PC-3 (cell line): ENCODE data around the gene CAMK1D. TPM values are rescaled to one million over a fixed set of nuclear protein-coding genes. Genes with fewer than 3 reads are reported as not detected.

Experiments used
- ATAC-seq: fragments of 200-7000 bp; cut with Tn5 transposase; 2 replicates; pipeline ENCODE4 v1.9.1; 2020; ENCODE audit warnings: mild to moderate bottlenecking, moderate library complexity
- BruUV-seq: library from RNA; stranded (reverse); fragments of 400-500 nt; replicated peaks from 2 replicates; lab custom pipeline; 2021; lab: Mats Ljungman, UMichigan
- CTCF ChIA-PET: fragments of 300-600 bp; sonication (Branson Sonifier 250); formaldehyde crosslinking; loops from one replicate; lab custom pipeline; 2022; ENCODE audit warnings: antibody characterized with exemption; lab: Charles Lee
- POLR2A ChIA-PET: fragments of 300-600 bp; sonication (Branson Sonifier 250); formaldehyde crosslinking; loops from one replicate; lab custom pipeline; 2022; ENCODE audit warnings: antibody characterized with exemption; ENCODE audit not compliant: unreplicated experiment; lab: Charles Lee
- DNase-seq: peaks from one replicate; pipeline ENCODE4 v3.0.0-alpha.2; 2015
- H2AFZ ChIP-seq: fragments of 300-600 bp; sonication (generic); 2 replicates; pipeline ENCODE4 v1.6.0; 2016; ENCODE audit warnings: antibody characterized with exemption, low read length
- H3F3A ChIP-seq: fragments of 300-600 bp; sonication (generic); one replicate; pipeline ENCODE4 v1.6.0; 2017; ENCODE audit warnings: antibody characterized with exemption, low read length, control low read depth, mild to moderate bottlenecking; ENCODE audit not compliant: unreplicated experiment
- H3K27ac ChIP-seq: fragments of 300-600 bp; sonication (generic); 2 replicates; pipeline ENCODE4 v1.5.1; 2016; ENCODE audit warnings: mild to moderate bottlenecking, low read length
- H3K27me3 ChIP-seq: fragments of 300-600 bp; sonication (generic); 2 replicates; pipeline ENCODE4 v1.6.1; 2016; ENCODE audit warnings: low read length, mixed read lengths
- H3K36me3 ChIP-seq: fragments of 300-600 bp; sonication (generic); 2 replicates; pipeline ENCODE4 v1.6.1; 2016; ENCODE audit warnings: low read depth, mixed run types, low read length, mixed read lengths
- H3K4me1 ChIP-seq: fragments of 300-600 bp; sonication (generic); 2 replicates; pipeline ENCODE4 v1.5.1; 2016; ENCODE audit warnings: low read length; ENCODE audit not compliant: insufficient read depth
- H3K4me2 ChIP-seq: fragments of 300-600 bp; sonication (generic); 2 replicates; pipeline ENCODE4 v1.6.0; 2016; ENCODE audit warnings: low read length
- H3K4me3 ChIP-seq: fragments of 300-600 bp; sonication (generic); 2 replicates; pipeline ENCODE4 v1.5.1; 2016; ENCODE audit warnings: mild to moderate bottlenecking, low read length, mixed read lengths
- H3K79me2 ChIP-seq: fragments of 300-600 bp; sonication (generic); 2 replicates; pipeline ENCODE4 v1.6.1; 2017; ENCODE audit warnings: low read length, mixed read lengths
- H3K9ac ChIP-seq: fragments of 300-600 bp; sonication (generic); 2 replicates; pipeline ENCODE4 v1.6.0; 2016; ENCODE audit warnings: mild to moderate bottlenecking, low read length
- H3K9me2 ChIP-seq: fragments of 300-600 bp; sonication (generic); replicated peaks from 2 replicates; pipeline ENCODE4 v1.6.1; 2016; ENCODE audit warnings: mixed run types, low read length, mixed read lengths
- H3K9me3 ChIP-seq: fragments of 300-600 bp; sonication (generic); 2 replicates; pipeline ENCODE4 v1.6.1; 2016; ENCODE audit warnings: low read length, mixed read lengths
- H4K20me1 ChIP-seq: fragments of 300-600 bp; sonication (generic); 2 replicates; pipeline ENCODE4 v1.6.1; 2016; ENCODE audit warnings: low read length, mixed read lengths
- CTCF ChIP-seq: fragments of 300-600 bp; sonication (generic); conservative IDR thresholded peaks from 2 replicates; pipeline ENCODE4 v1.5.1; 2017; ENCODE audit warnings: antibody characterized with exemption, low read depth, mild to moderate bottlenecking, low read length
- EZH2 ChIP-seq: fragments of 300-600 bp; sonication (generic); IDR thresholded peaks from one replicate; pipeline ENCODE4 v1.6.1; 2017; ENCODE audit warnings: antibody characterized with exemption, mild to moderate bottlenecking, low read length; ENCODE audit not compliant: unreplicated experiment
- EZH2phosphoT487 ChIP-seq: fragments of 300-600 bp; sonication (generic); IDR thresholded peaks from 2 replicates; pipeline ENCODE4 v1.6.1; 2018; ENCODE audit warnings: mild to moderate bottlenecking, antibody characterized with exemption, low read length, borderline replicate concordance
- intact Hi-C: fragments of 100-400 bp; cut with micrococcal nuclease; formaldehyde crosslinking; loops from 2 replicates; pipeline ENCODE4 v1.9.0; 2023
- total RNA-seq: library from RNA; depleted of rRNA; stranded (reverse); fragments of >200 nt; gene quantifications from 2 replicates; pipeline ENCODE4 v1.2.3, GENCODE V29; 2014

Gene CAMK1D
- total RNA-seq, 1 experiment from 2014 or later = 1.3 TPM

GRCh38 chr10:12622016-12622415, 272.7 kb downstream of the CAMK1D start:
- Histone ChIP-seq H3K9me3 (no peaks in the 10 kb centered on the region), H3K36me3 (no peaks in the 10 kb centered on the region), H3K4me3 (no peak overlapping the region), H3K27ac (no peak overlapping the region), H3F3A (no peaks in the 10 kb centered on the region), H3K9ac (no peak overlapping the region), H2AFZ (no peak overlapping the region), H3K9me2 (no peaks in the 10 kb centered on the region), H3K79me2 (no peaks in the 10 kb centered on the region), H3K4me2 (no peak overlapping the region), H3K4me1 (peaks cover 10% of the 10 kb centered on the region), H3K27me3 (no peaks in the 10 kb centered on the region), H4K20me1 (no peaks in the 10 kb centered on the region)
- BruUV-seq = no TSS peak
- intact Hi-C loops = no loop called here
- ChIA-PET POLR2A (no interaction called here), CTCF (no interaction called here)
- ATAC-seq (no peak), DNase-seq (no peak)
- no peak for TF ChIP-seq EZH2
- no peak for TF ChIP-seq EZH2phosphoT487
- TF ChIP-seq CTCF = no peak

GRCh38 chr10:12622691-12623090, 273.3 kb downstream of the CAMK1D start:
- H3F3A ChIP-seq = no peaks in the 10 kb centered on the region
- no peak for ATAC-seq
- no TSS peak for BruUV-seq
- no peak overlapping the region for H3K4me2 ChIP-seq
- H3K9ac ChIP-seq = no peak overlapping the region
- intact Hi-C loops = no loop called here
- no peaks in the 10 kb centered on the region for H3K27me3 ChIP-seq
- no peak overlapping the region for H3K27ac ChIP-seq
- peaks cover 4% of the 10 kb centered on the region; the same call in 1 of the 2 replicates for H3K4me1 ChIP-seq
- H3K9me3 ChIP-seq = no peaks in the 10 kb centered on the region
- CTCF ChIA-PET = no interaction called here
- DNase-seq = no peak
- H3K9me2 ChIP-seq = no peaks in the 10 kb centered on the region
- no peaks in the 10 kb centered on the region for H3K79me2 ChIP-seq
- POLR2A ChIA-PET = no interaction called here
- TF ChIP-seq EZH2 (no peak), CTCF (no peak), EZH2phosphoT487 (no peak)
- H4K20me1 ChIP-seq = no peaks in the 10 kb centered on the region
- H3K36me3 ChIP-seq = no peaks in the 10 kb centered on the region
- H2AFZ ChIP-seq = no peak overlapping the region
- H3K4me3 ChIP-seq = no peak overlapping the region

GRCh38 chr10:12625393-12626023, 276.2 kb downstream of the CAMK1D start:
- intact Hi-C loops = no loop called here

More at GRCh38 chr10:12625393-12626023, 276.2 kb downstream of the CAMK1D start:
- H3F3A ChIP-seq = no peaks in the 10 kb centered on the region
- TF ChIP-seq CTCF = no peak
- no peak for TF ChIP-seq EZH2phosphoT487
- TF ChIP-seq EZH2 = no peak
- no peaks in the 10 kb centered on the region for H4K20me1 ChIP-seq
- CTCF ChIA-PET = no interaction called here
- BruUV-seq = no TSS peak
- no peaks in the 10 kb centered on the region for H3K36me3 ChIP-seq
- peaks cover 13% of the 10 kb centered on the region for H3K4me1 ChIP-seq
- no peak overlapping the region for H3K27ac ChIP-seq
- no peaks in the 10 kb centered on the region for H3K9me2 ChIP-seq
- POLR2A ChIA-PET = no interaction called here
- no peak overlapping the region for H3K4me2 ChIP-seq
- H3K4me3 ChIP-seq = no peak overlapping the region
- DNase-seq (no peak), ATAC-seq (no peak)
- H3K9ac ChIP-seq = no peak overlapping the region
- no peaks in the 10 kb centered on the region for H3K27me3 ChIP-seq
- H3K9me3 ChIP-seq = no peaks in the 10 kb centered on the region
- H2AFZ ChIP-seq = no peak overlapping the region
- H3K79me2 ChIP-seq = no peaks in the 10 kb centered on the region
